ENCODE results near the gene PELI3.

PELI3 gene

GRCh38 chr11:66475349-66476172, 8.9 kb downstream of the PELI3 start:
- DNase-seq = no peak

- no peak for DNase-seq
These were observed 9.6 kb downstream of the PELI3 start for GRCh38 chr11:66476173-66476840.

- no peak for DNase-seq
These were observed 10.1 kb downstream of the PELI3 start for GRCh38 chr11:66476841-66477251.

- DNase-seq = no peak
These were observed 10.8 kb downstream of the PELI3 start for GRCh38 chr11:66477263-66478201.

GRCh38 chr11:66478729-66479393, 12.2 kb downstream of the PELI3 start:
- no peak for DNase-seq

- no peak for DNase-seq
These were observed 12.8 kb downstream of the PELI3 start for GRCh38 chr11:66479394-66480116.

GRCh38 chr11:66480117-66480938, 13.6 kb downstream of the PELI3 start, which contains the start of gene DPP3:
DPP3 (plus strand) TSS chr11:66480434; CDS start chr11:66482201, 1,767 bp downstream.
- peak; percentile 90 for DNase-seq

- no peak for DNase-seq
These were observed 18.2 kb downstream of the PELI3 start for GRCh38 chr11:66484806-66485380.

- no peak for DNase-seq
These were observed 22.3 kb downstream of the PELI3 start for GRCh38 chr11:66488957-66489356.

GRCh38 chr11:66489636-66490035, 22.9 kb downstream of the PELI3 start:
- DNase-seq = no peak

GRCh38 chr11:66491315-66491935, 24.7 kb downstream of the PELI3 start:
- no peak for DNase-seq

GRCh38 chr11:66492161-66492865, 25.6 kb downstream of the PELI3 start:
- no peak for DNase-seq

GRCh38 chr11:66493130-66493529, 26.4 kb downstream of the PELI3 start:
- DNase-seq = no peak

- DNase-seq = no peak
These were observed 27.8 kb downstream of the PELI3 start for GRCh38 chr11:66494458-66494857.

- no peak for DNase-seq
These were observed 28.2 kb downstream of the PELI3 start for GRCh38 chr11:66494935-66495334.

- DNase-seq = no peak
These were observed 28.7 kb downstream of the PELI3 start for GRCh38 chr11:66495401-66495854.

- DNase-seq = no peak
These were observed 30.5 kb downstream of the PELI3 start for GRCh38 chr11:66497206-66497605.

GRCh38 chr11:66498506-66498905, 31.8 kb downstream of the PELI3 start:
- no peak for DNase-seq

- no peak for DNase-seq
These were observed 38.6 kb downstream of the PELI3 start for GRCh38 chr11:66505276-66505816.

All from cortex of kidney (tissue), 1 donor.